GM10248 (cell line): ENCODE measurements around the gene AHNAK2.

Experiments
- CTCF ChIA-PET: fragments of 300-600 bp; sonication (Branson Sonifier 250); formaldehyde crosslinking; extraction: SDS; loops from one replicate; lab custom pipeline; 2021; ENCODE audit warnings: antibody characterized with exemption; lab: Yijun Ruan, JAX
- POLR2A ChIA-PET: fragments of 350-650 bp; sonication (Branson Sonifier 250); formaldehyde crosslinking; extraction: SDS; loops from one replicate; lab custom pipeline; 2020; ENCODE audit warnings: antibody characterized with exemption; lab: Yijun Ruan, JAX
- DNase-seq: peaks from one replicate; pipeline ENCODE4 v3.0.0; 2012; ENCODE audit errors: extremely low spot score
- CTCF ChIP-seq: IDR thresholded peaks from 2 replicates; pipeline ENCODE4 v1.5.1; 2012; ENCODE audit warnings: mild to moderate bottlenecking, low read depth; ENCODE audit errors: extremely low read depth, missing control alignments, control extremely low read depth

AHNAK2 gene

GRCh38 chr14:104889375-104889757 lies 88.8 kb downstream of the AHNAK2 start:
- POLR2A ChIA-PET = no interaction called here
- CTCF ChIA-PET = no interaction called here
- no peak for DNase-seq
- TF ChIP-seq CTCF = no peak

GRCh38 chr14:104888489-104889374 lies 89.4 kb downstream of the AHNAK2 start:
- CTCF ChIA-PET = no interaction called here
- DNase-seq = no peak
- POLR2A ChIA-PET = no interaction called here
- TF ChIP-seq CTCF = no peak

- no peak for DNase-seq
- TF ChIP-seq CTCF = no peak
- POLR2A ChIA-PET = no interaction called here
- CTCF ChIA-PET = interaction anchor here (1.6 kb wide), 1 partner anchor 8 kb away, joined by 5 read pairs; no protein-coding TSS in a partner anchor
These were observed 90.3 kb downstream of the AHNAK2 start for GRCh38 chr14:104887623-104888488.
